NCI-H2227 (cell line): ENCODE results near the gene LIMS1.
"Not testable (repeated sequence)": the region's sequence is repeated elsewhere in the genome, so short reads cannot be mapped to it uniquely, and the experiment has no call there.

Experiments
- DNase-seq: peaks from one replicate; lab custom pipeline; 2025; ENCODE audit not compliant: unreplicated experiment; lab: John Stamatoyannopoulos, UW

Gene LIMS1

GRCh38 chr2:108632332-108633160 lies 98.3 kb downstream of the LIMS1 start:
- no peak for DNase-seq

- DNase-seq = no peak
Measured at GRCh38 chr2:108633409-108633808, 99.1 kb downstream of the LIMS1 start.

- no peak for DNase-seq
Measured at GRCh38 chr2:108634011-108634410, 99.7 kb downstream of the LIMS1 start.

GRCh38 chr2:108634576-108635160 lies 100.4 kb downstream of the LIMS1 start:
- DNase-seq = no peak

GRCh38 chr2:108635630-108636354 lies 101.5 kb downstream of the LIMS1 start:
- no peak for DNase-seq

GRCh38 chr2:108637304-108637669 lies 103.0 kb downstream of the LIMS1 start:
- DNase-seq = no peak

- no peak for DNase-seq
Measured at GRCh38 chr2:108640731-108641130, 106.5 kb downstream of the LIMS1 start.

GRCh38 chr2:108641756-108642155 lies 107.5 kb downstream of the LIMS1 start:
- no peak for DNase-seq

GRCh38 chr2:108643261-108643849 lies 109.1 kb downstream of the LIMS1 start:
- DNase-seq = no peak

- DNase-seq = not testable (repeated sequence)
Measured at GRCh38 chr2:108643862-108644261, 109.6 kb downstream of the LIMS1 start.

GRCh38 chr2:108644446-108644845 lies 110.2 kb downstream of the LIMS1 start:
- DNase-seq = not testable (repeated sequence)

- not testable (repeated sequence) for DNase-seq
Measured at GRCh38 chr2:108648796-108649195, 114.5 kb downstream of the LIMS1 start.

GRCh38 chr2:108650465-108650864 lies 116.2 kb downstream of the LIMS1 start:
- not testable (repeated sequence) for DNase-seq

GRCh38 chr2:108651468-108651867 lies 117.2 kb downstream of the LIMS1 start:
- not testable (repeated sequence) for DNase-seq

- DNase-seq = not testable (repeated sequence)
Measured at GRCh38 chr2:108652187-108652931, 118.1 kb downstream of the LIMS1 start.

GRCh38 chr2:108653425-108653824 lies 119.2 kb downstream of the LIMS1 start:
- DNase-seq = not testable (repeated sequence)

- not testable (repeated sequence) for DNase-seq
Measured at GRCh38 chr2:108653849-108654248, 119.6 kb downstream of the LIMS1 start.

- DNase-seq = not testable (repeated sequence)
Measured at GRCh38 chr2:108654521-108655125, 120.4 kb downstream of the LIMS1 start.

GRCh38 chr2:108655270-108655669 lies 121.0 kb downstream of the LIMS1 start:
- not testable (repeated sequence) for DNase-seq

- DNase-seq = not testable (repeated sequence)
Measured at GRCh38 chr2:108656282-108656681, 122.0 kb downstream of the LIMS1 start.
